A673 (cell line): ENCODE results near the gene MEG3. TPM values are rescaled to one million over a fixed set of nuclear protein-coding genes. Genes with fewer than 3 reads are reported as not detected.

ENCODE experiments used
- BruUV-seq: library from RNA; stranded (reverse); fragments of 400-500 nt; replicated peaks from 2 replicates; lab custom pipeline; 2021; lab: Mats Ljungman, UMichigan
- CTCF ChIA-PET: fragments of 300-600 bp; sonication (Branson Sonifier 250); formaldehyde crosslinking; loops from one replicate; lab custom pipeline; 2022; ENCODE audit warnings: antibody characterized with exemption; lab: Charles Lee
- POLR2A ChIA-PET: fragments of 300-600 bp; sonication (Branson Sonifier 250); formaldehyde crosslinking; loops from one replicate; lab custom pipeline; 2022; ENCODE audit warnings: antibody characterized with exemption; ENCODE audit not compliant: low non-redundant PET; lab: Charles Lee
- DNase-seq: peaks from one replicate; pipeline ENCODE4 v3.0.0-alpha.2; 2015; ENCODE audit warnings: low spot score
- H3K27ac ChIP-seq: fragments of 200-600 bp; sonication (generic); 2 replicates; pipeline ENCODE4 v1.5.1; 2016; ENCODE audit warnings: mixed run types, low read depth, mild to moderate bottlenecking, mixed read lengths, antibody characterized with exemption, low read length; ENCODE audit not compliant: poor library complexity, severe bottlenecking
- H3K27me3 ChIP-seq: fragments of 200-600 bp; sonication (generic); replicated peaks from 2 replicates; pipeline ENCODE4 v1.6.1; 2017; ENCODE audit warnings: mixed run types, low read depth, mild to moderate bottlenecking, mixed read lengths, antibody characterized with exemption, low read length; ENCODE audit not compliant: insufficient read depth, poor library complexity
- H3K36me3 ChIP-seq: fragments of 200-600 bp; sonication (generic); 2 replicates; pipeline ENCODE4 v1.6.1; 2016; ENCODE audit warnings: mixed run types, mild to moderate bottlenecking, mixed read lengths, antibody characterized with exemption, low read length; ENCODE audit not compliant: insufficient read depth, poor library complexity, severe bottlenecking
- H3K4me1 ChIP-seq: fragments of 200-600 bp; sonication (generic); 2 replicates; pipeline ENCODE4 v1.6.1; 2017; ENCODE audit warnings: mixed run types, mild to moderate bottlenecking, mixed read lengths, antibody characterized with exemption, low read length; ENCODE audit not compliant: insufficient read depth, poor library complexity, severe bottlenecking
- H3K4me3 ChIP-seq: fragments of 200-600 bp; sonication (generic); 2 replicates; pipeline ENCODE4 v1.5.1; 2016; ENCODE audit warnings: low read depth, mixed run types, mild to moderate bottlenecking, mixed read lengths, low read length; ENCODE audit not compliant: poor library complexity, severe bottlenecking
- H3K9me3 ChIP-seq: fragments of 200-600 bp; sonication (generic); 2 replicates; pipeline ENCODE4 v1.6.1; 2016; ENCODE audit warnings: mixed run types, low read depth, mild to moderate bottlenecking, mixed read lengths, antibody characterized with exemption, low read length; ENCODE audit not compliant: poor library complexity, severe bottlenecking
- CTCF ChIP-seq: fragments of 300-800, 200-600 bp; sonication (generic); conservative IDR thresholded peaks from 2 replicates; pipeline ENCODE4 v1.5.1; 2017; ENCODE audit warnings: low read depth, mild to moderate bottlenecking, antibody characterized with exemption, low read length, moderate library complexity, mixed read lengths
- EZH2 ChIP-seq: fragments of 200-600 bp; sonication (generic); IDR thresholded peaks from 2 replicates; pipeline ENCODE4 v1.6.1; 2017; ENCODE audit warnings: borderline replicate concordance, low read depth, mild to moderate bottlenecking, mixed read lengths, antibody characterized with exemption, low read length; ENCODE audit not compliant: poor library complexity, severe bottlenecking
- intact Hi-C: fragments of 100-400 bp; cut with micrococcal nuclease; formaldehyde crosslinking; loops from one replicate; pipeline ENCODE4 v1.10.0; 2022; ENCODE audit not compliant: unreplicated experiment
- total RNA-seq: library from RNA; stranded (reverse); gene quantifications from 2 replicates; pipeline ENCODE4 v1.2.3, GENCODE V29; 2021

Gene MEG3
- total RNA-seq, 1 experiment from 2014 or later: 58.7 TPM

- no peak overlapping the region for H3K4me3 ChIP-seq
- H3K9me3 ChIP-seq: peaks cover 2% of the 10 kb centered on the region
- no TSS peak for BruUV-seq
- H3K27me3 ChIP-seq: no peaks in the 10 kb centered on the region
- POLR2A ChIA-PET: no interaction called here
- DNase-seq: no peak
- TF ChIP-seq EZH2 (no peak), CTCF (no peak)
- CTCF ChIA-PET: no interaction called here
- no peaks in the 10 kb centered on the region for H3K36me3 ChIP-seq
- H3K27ac ChIP-seq: no peak overlapping the region
- no peaks in the 10 kb centered on the region for H3K4me1 ChIP-seq
- intact Hi-C loops: no loop called here
Measured at GRCh38 chr14:100804138-100804537, 21.8 kb upstream of the MEG3 start.

- DNase-seq: no peak
- CTCF ChIA-PET: no interaction called here
- intact Hi-C loops: no loop called here
Measured at GRCh38 chr14:100804558-100805309, 21.2 kb upstream of the MEG3 start.

GRCh38 chr14:100806386-100806785 is 19.5 kb upstream of the MEG3 start:
- intact Hi-C loops: no loop called here
- DNase-seq: no peak
- CTCF ChIA-PET: no interaction called here
- H3K4me3 ChIP-seq: no peak overlapping the region
- POLR2A ChIA-PET: no interaction called here
- H3K27ac ChIP-seq: no peak overlapping the region
- no peaks in the 10 kb centered on the region for H3K36me3 ChIP-seq
- TF ChIP-seq CTCF (no peak), EZH2 (no peak)
- peaks cover 15% of the 10 kb centered on the region for H3K9me3 ChIP-seq
- H3K4me1 ChIP-seq: no peaks in the 10 kb centered on the region
- H3K27me3 ChIP-seq: no peaks in the 10 kb centered on the region
- no TSS peak for BruUV-seq

More at GRCh38 chr14:100804558-100805309, 21.2 kb upstream of the MEG3 start:
- H3K4me1 ChIP-seq: no peaks in the 10 kb centered on the region
- no peaks in the 10 kb centered on the region for H3K27me3 ChIP-seq
- H3K9me3 ChIP-seq: peaks cover 8% of the 10 kb centered on the region
- no peak overlapping the region for H3K4me3 ChIP-seq
- no peak overlapping the region for H3K27ac ChIP-seq
- no TSS peak for BruUV-seq
- TF ChIP-seq CTCF (no peak), EZH2 (no peak)
- POLR2A ChIA-PET: no interaction called here
- no peaks in the 10 kb centered on the region for H3K36me3 ChIP-seq
